Endodermal cell (in vitro differentiated cells): Measurements from ENCODE around the gene TEKT3. TPM values are rescaled to one million over a fixed set of nuclear protein-coding genes. Genes with fewer than 3 reads are reported as not detected.

Experiments
- DNase-seq: peaks from one replicate; pipeline ENCODE4 v3.0.0-alpha.2; 2017
- H3K27ac ChIP-seq: 2 replicates; pipeline ENCODE4 v1.5.1; 2013; ENCODE audit warnings: mild to moderate bottlenecking, low read depth, low read length, moderate library complexity
- H3K27me3 ChIP-seq: 2 replicates; pipeline ENCODE4 v1.6.1; 2013; ENCODE audit warnings: mild to moderate bottlenecking, low read length, moderate library complexity; ENCODE audit not compliant: insufficient read depth, control insufficient read depth, poor library complexity, severe bottlenecking
- H3K36me3 ChIP-seq: 2 replicates; pipeline ENCODE4 v1.7.0; 2013; ENCODE audit warnings: mild to moderate bottlenecking, low read length, moderate library complexity; ENCODE audit not compliant: control insufficient read depth, insufficient read depth
- H3K4me1 ChIP-seq: one replicate; pipeline ENCODE4 v1.7.0; 2013; ENCODE audit warnings: low read length; ENCODE audit not compliant: control insufficient read depth, insufficient read depth
- H3K4me3 ChIP-seq: 2 replicates; pipeline ENCODE4 v1.5.1; 2013; ENCODE audit warnings: mild to moderate bottlenecking, low read length, moderate library complexity
- H3K9ac ChIP-seq: 2 replicates; pipeline ENCODE4 v1.6.1; 2013; ENCODE audit warnings: mild to moderate bottlenecking, low read length, moderate library complexity; ENCODE audit not compliant: poor library complexity, severe bottlenecking; ENCODE audit errors: extremely low read depth
- H3K9me3 ChIP-seq: 2 replicates; pipeline ENCODE4 v1.6.1; 2013; ENCODE audit warnings: mild to moderate bottlenecking, low read length, moderate library complexity; ENCODE audit not compliant: control insufficient read depth
- H3K27ac Mint-ChIP-seq: 2 replicates; pipeline ENCODE4 v1.8.0; 2020; ENCODE audit warnings: mixed read lengths
- H3K27me3 Mint-ChIP-seq: 2 replicates; pipeline ENCODE4 v1.8.0; 2021; ENCODE audit warnings: mild to moderate bottlenecking, mixed read lengths; ENCODE audit not compliant: insufficient read depth
- H3K36me3 Mint-ChIP-seq: 2 replicates; pipeline ENCODE4 v1.8.0; 2020; ENCODE audit warnings: low read depth, mixed read lengths
- H3K4me1 Mint-ChIP-seq: 2 replicates; pipeline ENCODE4 v1.8.0; 2020; ENCODE audit warnings: mixed read lengths
- H3K4me3 Mint-ChIP-seq: 2 replicates; pipeline ENCODE4 v1.8.0; 2020; ENCODE audit warnings: mild to moderate bottlenecking, moderate library complexity, mixed read lengths
- H3K9me3 Mint-ChIP-seq: 2 replicates; pipeline ENCODE4 v1.8.0; 2020; ENCODE audit warnings: mild to moderate bottlenecking, mixed read lengths
- WGBS, 2 experiments: methylation state at CpG; one replicate each; pipeline versions ENCODE4 v1.1.5 to v1.1.7; 2013; ENCODE audit warnings: missing lambda C conversion rate in 2 of 2, mixed read lengths in 1 of 2; ENCODE audit not compliant: insufficient coverage in 1 of 2, insufficient read length in 1 of 2; 5-methylcytosine and 5-hydroxymethylcytosine counted together
- total RNA-seq, 2 donors: library from RNA; stranded (reverse); fragmentation: NEBNext Ultra II Directional in 1 of 2; extraction: Animal tissue kit (Norgen Biotek cat#: 25700) in 1 of 2; gene quantifications; 2 replicates in 1 of 2; 3 replicates in 1 of 2; pipeline ENCODE4 v1.2.1, GENCODE V29; 2021
- TF ChIP-seq, protein P1 (sequence below): fragments of 200-600 bp; sonication (generic); conservative IDR thresholded peaks from 2 replicates; pipeline ENCODE4 v1.5.0; 2021; ENCODE audit warnings: antibody characterized with exemption, mild to moderate bottlenecking

The TEKT3 gene
- total RNA-seq, 2 donors from 2014 or later, result 1.1 to 1.6 TPM

DNA sequence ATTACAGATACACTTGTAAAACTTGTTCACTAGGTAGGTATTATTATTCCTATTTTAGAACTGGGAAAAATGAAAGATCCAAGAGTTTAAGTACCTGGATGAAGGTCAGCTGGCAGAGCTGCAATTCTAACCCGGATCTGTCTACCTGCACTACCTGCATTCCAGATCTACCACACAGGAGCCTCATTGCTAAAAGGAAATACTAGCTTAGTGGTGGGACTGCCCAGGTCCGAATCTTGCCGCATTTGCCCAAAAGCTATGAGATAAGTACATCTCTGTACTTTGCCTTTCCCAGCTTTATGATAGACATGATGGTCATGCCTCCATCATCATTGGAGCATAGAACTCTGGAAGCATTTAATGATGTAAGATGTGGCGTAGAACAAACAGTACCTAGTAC is 36.8 kb upstream of the TEKT3 start:
- TF ChIP-seq, protein P1, sequence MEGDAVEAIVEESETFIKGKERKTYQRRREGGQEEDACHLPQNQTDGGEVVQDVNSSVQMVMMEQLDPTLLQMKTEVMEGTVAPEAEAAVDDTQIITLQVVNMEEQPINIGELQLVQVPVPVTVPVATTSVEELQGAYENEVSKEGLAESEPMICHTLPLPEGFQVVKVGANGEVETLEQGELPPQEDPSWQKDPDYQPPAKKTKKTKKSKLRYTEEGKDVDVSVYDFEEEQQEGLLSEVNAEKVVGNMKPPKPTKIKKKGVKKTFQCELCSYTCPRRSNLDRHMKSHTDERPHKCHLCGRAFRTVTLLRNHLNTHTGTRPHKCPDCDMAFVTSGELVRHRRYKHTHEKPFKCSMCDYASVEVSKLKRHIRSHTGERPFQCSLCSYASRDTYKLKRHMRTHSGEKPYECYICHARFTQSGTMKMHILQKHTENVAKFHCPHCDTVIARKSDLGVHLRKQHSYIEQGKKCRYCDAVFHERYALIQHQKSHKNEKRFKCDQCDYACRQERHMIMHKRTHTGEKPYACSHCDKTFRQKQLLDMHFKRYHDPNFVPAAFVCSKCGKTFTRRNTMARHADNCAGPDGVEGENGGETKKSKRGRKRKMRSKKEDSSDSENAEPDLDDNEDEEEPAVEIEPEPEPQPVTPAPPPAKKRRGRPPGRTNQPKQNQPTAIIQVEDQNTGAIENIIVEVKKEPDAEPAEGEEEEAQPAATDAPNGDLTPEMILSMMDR, result no peak
- H3K36me3 Mint-ChIP-seq, result no peaks in the 10 kb centered on the region
- H3K27ac ChIP-seq, result peak overlapping the region; percentile 56
- no peak overlapping the region for H3K9ac ChIP-seq
- H3K27me3 ChIP-seq, result peaks cover 6% of the 10 kb centered on the region
- DNase-seq, result peak; percentile 5
- H3K27ac Mint-ChIP-seq, result no peak overlapping the region
- no peaks in the 10 kb centered on the region for H3K4me1 Mint-ChIP-seq
- WGBS, 2 experiments, result 95 to 100% methylated on average over 4 of the region's 4 CpGs
- H3K27me3 Mint-ChIP-seq, result no peaks in the 10 kb centered on the region
- H3K4me1 ChIP-seq, result no peaks in the 10 kb centered on the region
- H3K36me3 ChIP-seq, result no peaks in the 10 kb centered on the region
- H3K4me3 ChIP-seq, result no peak overlapping the region
- H3K9me3 ChIP-seq, result no peaks in the 10 kb centered on the region
- no peak overlapping the region for H3K4me3 Mint-ChIP-seq
- H3K9me3 Mint-ChIP-seq, result no peaks in the 10 kb centered on the region

DNA sequence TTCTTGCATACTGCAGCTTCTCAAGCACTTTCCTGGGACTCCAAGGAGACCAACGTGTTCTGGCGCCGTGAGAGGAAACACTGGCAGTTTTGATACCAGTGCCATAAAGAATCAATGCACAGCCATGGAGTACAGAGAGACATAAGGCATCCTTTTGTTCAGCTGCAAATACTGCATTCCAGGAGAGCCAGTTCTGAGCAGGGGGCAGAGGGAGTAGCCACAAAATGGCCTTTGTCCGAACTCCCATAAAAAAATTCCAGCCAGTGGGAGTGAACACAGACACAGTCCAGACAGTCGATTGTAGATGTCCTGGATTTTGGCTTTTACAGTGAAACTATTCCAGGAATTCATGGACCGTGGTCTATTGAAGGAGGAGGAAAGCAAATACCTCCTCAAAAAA is 36.2 kb upstream of the TEKT3 start:
- no peak overlapping the region for H3K27ac Mint-ChIP-seq
- peak; percentile 16 for DNase-seq
- Histone ChIP-seq H3K36me3 (no peaks in the 10 kb centered on the region), H3K9me3 (no peaks in the 10 kb centered on the region), H3K4me3 (no peak overlapping the region), H3K27ac (peak overlapping the region; percentile 88), H3K4me1 (no peaks in the 10 kb centered on the region), H3K9ac (no peak overlapping the region), H3K27me3 (peaks cover 6% of the 10 kb centered on the region)
- H3K36me3 Mint-ChIP-seq, result no peaks in the 10 kb centered on the region
- TF ChIP-seq, protein P1, result no peak
- H3K9me3 Mint-ChIP-seq, result no peaks in the 10 kb centered on the region
- H3K27me3 Mint-ChIP-seq, result no peaks in the 10 kb centered on the region
- no peaks in the 10 kb centered on the region for H3K4me1 Mint-ChIP-seq
- 72 to 91% methylated on average over 6 of the region's 6 CpGs for WGBS, 2 experiments
- no peak overlapping the region for H3K4me3 Mint-ChIP-seq

DNA sequence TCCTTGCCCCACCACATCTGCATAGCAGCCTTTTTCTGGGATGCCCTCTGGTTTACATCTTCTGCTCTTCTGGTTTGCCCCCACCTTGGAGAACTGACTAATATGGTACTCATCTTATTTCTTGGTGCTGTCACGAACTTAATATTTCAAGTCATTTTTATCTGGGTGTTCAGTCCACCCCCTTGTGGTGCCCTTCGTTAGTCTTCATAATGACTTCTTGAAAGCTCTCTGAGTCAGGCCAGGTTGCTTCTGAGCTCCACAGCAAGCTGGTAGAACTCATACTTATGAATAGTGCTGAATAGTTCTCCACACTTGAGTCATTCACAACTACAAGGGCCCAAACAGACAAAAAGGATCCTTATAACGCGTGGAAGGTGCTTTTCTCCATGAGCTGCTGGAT is 35.8 kb upstream of the TEKT3 start:
- Histone ChIP-seq H3K27ac (peak overlapping the region; percentile 88), H3K4me3 (no peak overlapping the region), H3K36me3 (no peaks in the 10 kb centered on the region), H3K4me1 (no peaks in the 10 kb centered on the region), H3K9ac (no peak overlapping the region), H3K27me3 (peaks cover 6% of the 10 kb centered on the region), H3K9me3 (no peaks in the 10 kb centered on the region)
- TF ChIP-seq, protein P1, result no peak
- no peak overlapping the region for H3K4me3 Mint-ChIP-seq
- no peak overlapping the region for H3K27ac Mint-ChIP-seq
- WGBS, 2 experiments, result 92 to 100% methylated on average over 4 of the region's 4 CpGs
- no peaks in the 10 kb centered on the region for H3K9me3 Mint-ChIP-seq
- DNase-seq, result peak; percentile 35
- H3K36me3 Mint-ChIP-seq, result no peaks in the 10 kb centered on the region
- H3K27me3 Mint-ChIP-seq, result no peaks in the 10 kb centered on the region
- no peaks in the 10 kb centered on the region for H3K4me1 Mint-ChIP-seq
